HepG2 (cell line): ENCODE results near the gene FRMD5.

Experiments used
- HNF4A ChIP-seq: sonication (generic); formaldehyde crosslinking; IDR thresholded peaks from 2 replicates; pipeline ENCODE4 v1.4.0; 2020; ENCODE audit warnings: missing genetic modification reagents
- TBL1XR1 ChIP-seq: fragments of 150-350 bp; IDR thresholded peaks from 2 replicates; pipeline ENCODE4 v1.6.1; 2014; ENCODE audit warnings: borderline replicate concordance, low read length; ENCODE audit not compliant: partially characterized antibody
- ZBTB7A ChIP-seq: sonication (generic); formaldehyde crosslinking; IDR thresholded peaks from 2 replicates; pipeline ENCODE4 v1.8.0; 2022; ENCODE audit warnings: mild to moderate bottlenecking, missing genetic modification reagents
- TF ChIP-seq, protein P1 (sequence below): sonication (generic); formaldehyde crosslinking; IDR thresholded peaks from 2 replicates; pipeline ENCODE4 v1.5.0; 2020; ENCODE audit warnings: mild to moderate bottlenecking, missing genetic modification reagents, moderate library complexity
- TF ChIP-seq, protein P2 (sequence below): sonication (generic); formaldehyde crosslinking; IDR thresholded peaks from 2 replicates; pipeline ENCODE4 v1.4.0; 2020; ENCODE audit warnings: mild to moderate bottlenecking, missing genetic modification reagents

DNA sequence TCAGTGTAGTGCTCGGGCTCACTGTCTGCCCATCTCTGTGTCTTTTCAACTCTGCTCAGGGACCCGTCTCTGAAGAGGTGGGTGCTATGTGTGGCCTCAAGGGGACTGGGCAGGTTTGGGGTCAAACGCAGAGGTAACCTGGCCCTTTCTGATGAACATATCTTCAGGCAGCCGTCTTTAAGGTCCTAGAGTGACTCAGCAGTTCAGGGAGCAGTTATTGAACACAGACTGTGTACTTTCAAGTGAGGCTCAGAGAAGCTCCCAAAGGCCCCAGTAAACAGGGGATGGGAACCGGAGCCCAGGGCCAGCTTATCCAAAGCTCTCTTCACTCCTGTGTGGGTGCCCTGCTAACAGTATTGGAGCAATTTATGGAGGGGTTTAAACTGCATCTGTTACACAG is 295.1 kb downstream of the FRMD5 start:
- TF ChIP-seq, protein P1, sequence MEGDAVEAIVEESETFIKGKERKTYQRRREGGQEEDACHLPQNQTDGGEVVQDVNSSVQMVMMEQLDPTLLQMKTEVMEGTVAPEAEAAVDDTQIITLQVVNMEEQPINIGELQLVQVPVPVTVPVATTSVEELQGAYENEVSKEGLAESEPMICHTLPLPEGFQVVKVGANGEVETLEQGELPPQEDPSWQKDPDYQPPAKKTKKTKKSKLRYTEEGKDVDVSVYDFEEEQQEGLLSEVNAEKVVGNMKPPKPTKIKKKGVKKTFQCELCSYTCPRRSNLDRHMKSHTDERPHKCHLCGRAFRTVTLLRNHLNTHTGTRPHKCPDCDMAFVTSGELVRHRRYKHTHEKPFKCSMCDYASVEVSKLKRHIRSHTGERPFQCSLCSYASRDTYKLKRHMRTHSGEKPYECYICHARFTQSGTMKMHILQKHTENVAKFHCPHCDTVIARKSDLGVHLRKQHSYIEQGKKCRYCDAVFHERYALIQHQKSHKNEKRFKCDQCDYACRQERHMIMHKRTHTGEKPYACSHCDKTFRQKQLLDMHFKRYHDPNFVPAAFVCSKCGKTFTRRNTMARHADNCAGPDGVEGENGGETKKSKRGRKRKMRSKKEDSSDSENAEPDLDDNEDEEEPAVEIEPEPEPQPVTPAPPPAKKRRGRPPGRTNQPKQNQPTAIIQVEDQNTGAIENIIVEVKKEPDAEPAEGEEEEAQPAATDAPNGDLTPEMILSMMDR = no peak
- TF ChIP-seq, protein P2, sequence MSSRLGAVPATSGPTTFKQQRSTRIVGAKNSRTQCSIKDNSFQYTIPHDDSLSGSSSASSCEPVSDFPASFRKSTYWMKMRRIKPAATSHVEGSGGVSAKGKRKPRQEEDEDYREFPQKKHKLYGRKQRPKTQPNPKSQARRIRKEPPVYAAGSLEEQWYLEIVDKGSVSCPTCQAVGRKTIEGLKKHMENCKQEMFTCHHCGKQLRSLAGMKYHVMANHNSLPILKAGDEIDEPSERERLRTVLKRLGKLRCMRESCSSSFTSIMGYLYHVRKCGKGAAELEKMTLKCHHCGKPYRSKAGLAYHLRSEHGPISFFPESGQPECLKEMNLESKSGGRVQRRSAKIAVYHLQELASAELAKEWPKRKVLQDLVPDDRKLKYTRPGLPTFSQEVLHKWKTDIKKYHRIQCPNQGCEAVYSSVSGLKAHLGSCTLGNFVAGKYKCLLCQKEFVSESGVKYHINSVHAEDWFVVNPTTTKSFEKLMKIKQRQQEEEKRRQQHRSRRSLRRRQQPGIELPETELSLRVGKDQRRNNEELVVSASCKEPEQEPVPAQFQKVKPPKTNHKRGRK (CRISPR knock-in tag) = no peak
- TF ChIP-seq ZBTB7A (CRISPR knock-in tag) (no peak), TBL1XR1 (no peak), HNF4A (CRISPR knock-in tag) (no peak)
